Motor neuron (in vitro differentiated cells): Measurements from ENCODE around the gene MACROD2. TPM values are rescaled to one million over a fixed set of nuclear protein-coding genes. Genes with fewer than 3 reads are reported as not detected.

Experiments used
- ATAC-seq, 8 experiments: fragments of 200-7000 bp; cut with Tn5 transposase; replicated peaks in 6 of 8; 2 replicates each; pipeline ENCODE4 v1.8.0; 2021; ENCODE audit warnings: mild to moderate bottlenecking in 8 of 8, moderate library complexity in 8 of 8
- H3K27ac ChIP-seq, 2 donors: fragments of 250-450 bp; sonication (Bioruptor Pico); 2 replicates each; pipeline ENCODE4 v1.9.0; 2021; ENCODE audit warnings: antibody characterized with exemption in 2 of 2, mild to moderate bottlenecking in 2 of 2, moderate library complexity in 1 of 2
- H3K4me1 ChIP-seq, 2 donors: fragments of 250-450 bp; sonication (Bioruptor Pico); replicated peaks in 1 of 2; 2 replicates each; pipeline ENCODE4 v1.6.1; 2021; ENCODE audit warnings: antibody characterized with exemption in 2 of 2, mild to moderate bottlenecking in 2 of 2, moderate library complexity in 1 of 2
- H3K4me3 ChIP-seq, 5 donors: fragments of 250-450 bp; sonication (Bioruptor Pico); 2 replicates each; pipeline ENCODE4 v1.9.0; 2021; ENCODE audit warnings: antibody characterized with exemption in 5 of 5, mild to moderate bottlenecking in 5 of 5, moderate library complexity in 4 of 5
- WGBS, 10 experiments: fragments of 450-650 bp; shearing (Covaris generic); methylation state at CpG; one replicate each; pipeline ENCODE4 v1.0.0; 2022; 5-methylcytosine and 5-hydroxymethylcytosine counted together
- in situ Hi-C, 9 experiments: fragments of 400-800 bp; cut with MboI; loops; one replicate each; pipeline ENCODE4 v1.15.0; 2021; ENCODE audit warnings: low sequenced_read_pairs in 9 of 9, low pct_unique_long_range_greater_than_20kb in 2 of 9; ENCODE audit not compliant: unreplicated experiment in 9 of 9
- total RNA-seq, 8 experiments: library from RNA; unstranded; fragments of 300-600 nt; gene quantifications; 2 replicates each; pipeline versions ENCODE4 v1.2.3 to v1.2.4, GENCODE V29; 2022

The MACROD2 gene
- total RNA-seq, 8 experiments from 2014 or later = 4.3 to 24.9 (median 10.4) TPM

GRCh38 chr20:16081421-16081820, 2086.1 kb downstream of the MACROD2 start:
- WGBS, 10 experiments = 0 to 100% (median 67%) methylated on average over 1 of the region's 1 CpG; no CpG with 5 or more reads in 7 of the 10 experiments
- Histone ChIP-seq H3K27ac (no peak overlapping the region), H3K4me3 (no peak overlapping the region), H3K4me1 (no peaks in the 10 kb centered on the region)
- ATAC-seq = no peak
- in situ Hi-C loops = no loop called here

- ATAC-seq = no peak
- in situ Hi-C loops = no loop called here
- 0 to 100% (median 20%) methylated on average over 1 of the region's 2 CpGs; no CpG with 5 or more reads in 6 of the 10 experiments for WGBS, 10 experiments
- H3K4me3 ChIP-seq = no peak overlapping the region
- H3K4me1 ChIP-seq = no peaks in the 10 kb centered on the region
- H3K27ac ChIP-seq = no peak overlapping the region
Observed at GRCh38 chr20:16082051-16082550, 2086.8 kb downstream of the MACROD2 start.

- H3K27ac ChIP-seq = no peak overlapping the region
- in situ Hi-C loops = no loop called here
- no peak overlapping the region for H3K4me3 ChIP-seq
- no peak for ATAC-seq
- H3K4me1 ChIP-seq = no peaks in the 10 kb centered on the region
Observed at GRCh38 chr20:16083639-16084280, 2088.4 kb downstream of the MACROD2 start.

- in situ Hi-C loops = no loop called here
- 0 to 83% (median 60%) methylated on average over 1 to 2 of the region's 2 CpGs; no CpG with 5 or more reads in 4 of the 10 experiments for WGBS, 10 experiments
- Histone ChIP-seq H3K4me3 (no peak overlapping the region), H3K4me1 (peaks cover 0 to 8% of the 10 kb centered on the region in 2 donors), H3K27ac (no peak overlapping the region)
- ATAC-seq = no peak
Observed at GRCh38 chr20:16095226-16095625, 2099.9 kb downstream of the MACROD2 start.

GRCh38 chr20:16096756-16097326, 2101.5 kb downstream of the MACROD2 start:
- Histone ChIP-seq H3K4me3 (no peak overlapping the region), H3K27ac (no peak overlapping the region), H3K4me1 (peaks cover 0 to 8% of the 10 kb centered on the region in 2 donors)
- whole genome bisulfite sequencing, 10 experiments = 0 to 100% (median 83%) methylated on average over 1 to 4 of the region's 4 CpGs; no CpG with 5 or more reads in 1 of the 10 experiments
- in situ Hi-C loops = no loop called here
- ATAC-seq = no peak

GRCh38 chr20:16097788-16098187, 2102.5 kb downstream of the MACROD2 start:
- WGBS, 10 experiments = 45 to 100% (median 80%) methylated on average over 1 to 4 of the region's 4 CpGs; no CpG with 5 or more reads in 1 of the 10 experiments
- H3K27ac ChIP-seq = no peak overlapping the region
- H3K4me3 ChIP-seq = no peak overlapping the region
- no peak for ATAC-seq
- in situ Hi-C loops = no loop called here
- peaks cover 0 to 8% of the 10 kb centered on the region in 2 donors for H3K4me1 ChIP-seq

GRCh38 chr20:16098890-16099639, 2103.7 kb downstream of the MACROD2 start:
- WGBS, 10 experiments = 10 to 90% (median 44%) methylated on average over 1 to 7 of the region's 7 CpGs; no CpG with 5 or more reads in 1 of the 10 experiments
- Histone ChIP-seq H3K4me1 (peaks cover 0 to 8% of the 10 kb centered on the region in 2 donors), H3K27ac (no peak overlapping the region), H3K4me3 (no peak overlapping the region)
- no peak for ATAC-seq
- in situ Hi-C loops = no loop called here

- peak in 1 of 8 experiments; percentile 40 for ATAC-seq
- 33 to 100% (median 76%) methylated on average over 1 to 3 of the region's 3 CpGs; no CpG with 5 or more reads in 1 of the 10 experiments for WGBS, 10 experiments
- in situ Hi-C loops = no loop called here
- H3K4me3 ChIP-seq = no peak overlapping the region
- H3K27ac ChIP-seq = no peak overlapping the region
- peaks cover 0 to 8% of the 10 kb centered on the region in 2 donors for H3K4me1 ChIP-seq
Observed at GRCh38 chr20:16100111-16100510, 2104.8 kb downstream of the MACROD2 start.

GRCh38 chr20:16100767-16101166, 2105.5 kb downstream of the MACROD2 start:
- 25 to 92% (median 89%) methylated on average over 1 to 4 of the region's 4 CpGs; no CpG with 5 or more reads in 1 of the 10 experiments for WGBS, 10 experiments
- Histone ChIP-seq H3K4me1 (peaks cover 0 to 8% of the 10 kb centered on the region in 2 donors), H3K4me3 (no peak overlapping the region), H3K27ac (no peak overlapping the region)
- ATAC-seq = peak in 1 of 8 experiments; percentile 66
- in situ Hi-C loops = no loop called here

Other genes with a start within 250 kb of the MACROD2 start
- 10 to 100 TPM; 13.9 to 29.6 (median 21.8) TPM for gene ESF1, start 210.6 kb upstream of the MACROD2 start, total RNA-seq
- gene NDUFAF5, start 210.5 kb upstream of the MACROD2 start, total RNA-seq = 10 to 100 TPM; 17.4 to 33.3 (median 29.4) TPM
- under 1 TPM in 3 of 8 experiments, not detected in 5; 0.27 to 1.00 (median 0.49) TPM for gene SEL1L2, start 4.9 kb upstream of the MACROD2 start, total RNA-seq